ENCODE results near the gene LTBP3.

The LTBP3 gene

DNA sequence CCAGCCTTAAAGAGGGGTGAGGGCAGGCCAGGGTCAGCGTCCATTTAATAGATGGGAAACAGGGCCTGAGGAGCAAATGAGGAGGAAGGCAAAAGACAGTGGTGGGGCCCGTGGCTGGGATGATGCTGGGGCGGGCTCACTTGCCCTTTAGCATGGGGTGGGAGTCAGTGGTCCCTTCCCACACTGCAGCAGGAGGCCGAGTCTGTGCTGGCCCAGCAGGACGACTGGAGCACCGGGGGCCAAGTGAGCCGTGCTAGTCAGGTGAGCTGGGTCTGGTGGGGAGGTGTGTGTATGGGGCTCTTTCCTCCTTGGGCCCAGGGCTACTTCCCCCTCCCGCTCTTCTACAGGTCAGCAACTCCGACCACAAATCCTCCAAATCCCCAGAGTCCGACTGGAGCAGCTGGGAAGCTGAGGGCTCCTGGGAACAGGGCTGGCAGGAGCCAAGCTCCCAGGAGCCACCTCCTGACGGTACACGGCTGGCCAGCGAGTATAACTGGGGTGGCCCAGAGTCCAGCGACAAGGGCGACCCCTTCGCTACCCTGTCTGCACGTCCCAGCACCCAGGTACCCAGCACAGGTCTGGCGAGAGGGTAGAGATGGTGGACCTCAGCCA, 20.4 kb downstream of the LTBP3 start:
- H3K36me3 Mint-ChIP-seq (ENCODE audit: insufficient read depth), result peaks cover 34% of the 10 kb centered on the region
- no peaks in the 10 kb centered on the region for H3K27me3 Mint-ChIP-seq
- H3K27ac Mint-ChIP-seq, result peak overlapping the region in 1 of 2 donors; percentile 59
- H3K4me3 Mint-ChIP-seq, result peak overlapping the region in 1 of 2 donors; percentile 19
- no peaks in the 10 kb centered on the region for H3K9me3 Mint-ChIP-seq
- DNase-seq (no peak), ATAC-seq (replicated peaks) (no peak)
- H3K4me1 Mint-ChIP-seq (ENCODE audit: low read depth in 2 of 2), result peaks cover 3 to 11% of the 10 kb centered on the region in 2 donors

DNA sequence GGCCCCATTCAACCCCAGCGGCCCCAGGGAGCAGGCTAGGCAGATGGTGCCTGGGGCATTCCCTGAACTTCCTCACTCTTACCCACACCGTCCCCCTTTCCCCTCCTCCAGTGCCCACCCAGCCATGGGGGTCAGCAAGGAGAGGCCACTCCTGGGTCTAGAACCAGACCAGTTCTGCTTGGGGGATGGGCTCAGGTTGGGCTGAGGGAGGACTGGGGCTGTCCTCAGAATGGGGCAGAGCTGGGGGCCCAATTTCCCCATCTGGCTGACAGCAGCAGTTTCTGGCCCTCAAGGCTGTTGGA, 20.9 kb downstream of the LTBP3 start:
- ATAC-seq (replicated peaks), result no peak
- DNase-seq, result no peak
- Mint-ChIP-seq H3K36me3 (ENCODE audit: insufficient read depth) (peaks cover 36% of the 10 kb centered on the region), H3K27ac (peak overlapping the region in 1 of 2 donors; percentile 59), H3K27me3 (no peaks in the 10 kb centered on the region), H3K9me3 (no peaks in the 10 kb centered on the region), H3K4me3 (peak overlapping the region in 1 of 2 donors; percentile 19), H3K4me1 (ENCODE audit: low read depth in 2 of 2) (peaks cover 3 to 11% of the 10 kb centered on the region in 2 donors)

DNA sequence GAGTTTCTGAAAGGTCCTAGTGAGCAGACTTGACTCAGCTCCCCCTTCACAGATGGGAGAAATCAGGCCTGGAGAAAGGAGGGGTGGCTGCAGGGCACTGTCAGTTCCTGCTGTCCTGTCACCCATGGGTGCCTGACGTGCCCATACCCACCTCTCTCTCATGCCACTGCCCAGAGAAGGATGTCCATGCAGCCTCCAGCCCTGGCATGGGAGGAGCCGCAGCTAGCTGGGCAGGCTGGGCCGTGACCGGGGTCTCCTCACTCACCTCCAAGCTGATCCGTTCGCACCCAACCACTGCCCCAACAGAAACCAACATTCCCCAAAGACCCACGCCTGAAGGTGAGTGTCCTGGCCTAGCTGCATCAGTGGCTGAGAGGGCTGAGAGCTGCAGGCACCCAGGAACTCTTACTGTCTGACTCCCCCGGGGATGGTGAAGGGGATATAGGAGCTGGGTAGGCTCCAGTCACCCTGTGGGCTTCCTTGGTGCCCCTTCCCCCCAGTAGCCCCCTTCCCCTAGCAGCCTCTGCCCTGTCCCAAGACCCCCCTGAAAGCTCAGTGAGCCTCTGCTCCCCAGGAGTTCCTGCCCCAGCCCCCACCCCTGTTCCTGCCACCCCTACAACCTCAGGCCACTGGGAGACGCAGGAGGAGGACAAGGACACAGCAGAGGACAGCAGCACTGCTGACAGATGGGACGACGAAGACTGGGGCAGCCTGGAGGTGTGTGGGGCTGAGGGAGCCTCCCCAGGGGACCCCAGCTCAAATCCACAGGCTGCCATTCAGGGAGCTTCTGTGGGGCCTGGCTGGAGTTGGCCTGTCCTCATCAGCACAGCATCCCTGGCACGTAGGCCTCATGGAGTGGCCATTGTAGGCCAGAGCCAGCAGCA, 21.5 kb downstream of the LTBP3 start:
- H3K27ac Mint-ChIP-seq, result peak overlapping the region in 1 of 2 donors; percentile 59
- peaks cover 3 to 8% of the 10 kb centered on the region in 2 donors for H3K4me1 Mint-ChIP-seq (ENCODE audit: low read depth in 2 of 2)
- H3K36me3 Mint-ChIP-seq (ENCODE audit: insufficient read depth), result peaks cover 41% of the 10 kb centered on the region
- no peaks in the 10 kb centered on the region for H3K27me3 Mint-ChIP-seq
- no peak overlapping the region for H3K4me3 Mint-ChIP-seq
- ATAC-seq (replicated peaks) (no peak), DNase-seq (no peak)
- no peaks in the 10 kb centered on the region for H3K9me3 Mint-ChIP-seq

DNA sequence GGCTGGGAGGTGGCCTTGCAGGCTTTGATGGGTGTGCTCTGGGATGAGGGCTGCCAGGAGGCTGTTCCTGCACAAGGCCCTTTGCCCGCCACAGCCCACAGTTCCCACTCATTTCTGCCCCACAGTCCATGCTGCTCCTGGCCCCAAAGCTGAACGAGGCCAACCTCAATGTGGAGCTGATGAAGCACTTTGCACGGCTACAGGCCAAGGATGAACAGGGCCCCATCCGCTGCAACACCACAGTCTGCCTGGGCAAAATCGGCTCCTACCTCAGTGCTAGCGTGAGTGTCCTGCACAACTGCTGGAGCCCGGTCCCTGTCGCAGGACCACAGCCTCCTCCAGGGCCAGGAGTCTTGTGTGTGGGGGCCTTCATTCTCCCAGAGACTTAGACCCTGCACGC, 23.1 kb downstream of the LTBP3 start:
- Mint-ChIP-seq H3K4me3 (no peak overlapping the region), H3K36me3 (ENCODE audit: insufficient read depth) (peaks cover 46% of the 10 kb centered on the region), H3K27ac (no peak overlapping the region), H3K4me1 (ENCODE audit: low read depth in 2 of 2) (peaks cover 0 to 8% of the 10 kb centered on the region in 2 donors), H3K9me3 (no peaks in the 10 kb centered on the region), H3K27me3 (no peaks in the 10 kb centered on the region)
- ATAC-seq (replicated peaks) (no peak), DNase-seq (no peak)

DNA sequence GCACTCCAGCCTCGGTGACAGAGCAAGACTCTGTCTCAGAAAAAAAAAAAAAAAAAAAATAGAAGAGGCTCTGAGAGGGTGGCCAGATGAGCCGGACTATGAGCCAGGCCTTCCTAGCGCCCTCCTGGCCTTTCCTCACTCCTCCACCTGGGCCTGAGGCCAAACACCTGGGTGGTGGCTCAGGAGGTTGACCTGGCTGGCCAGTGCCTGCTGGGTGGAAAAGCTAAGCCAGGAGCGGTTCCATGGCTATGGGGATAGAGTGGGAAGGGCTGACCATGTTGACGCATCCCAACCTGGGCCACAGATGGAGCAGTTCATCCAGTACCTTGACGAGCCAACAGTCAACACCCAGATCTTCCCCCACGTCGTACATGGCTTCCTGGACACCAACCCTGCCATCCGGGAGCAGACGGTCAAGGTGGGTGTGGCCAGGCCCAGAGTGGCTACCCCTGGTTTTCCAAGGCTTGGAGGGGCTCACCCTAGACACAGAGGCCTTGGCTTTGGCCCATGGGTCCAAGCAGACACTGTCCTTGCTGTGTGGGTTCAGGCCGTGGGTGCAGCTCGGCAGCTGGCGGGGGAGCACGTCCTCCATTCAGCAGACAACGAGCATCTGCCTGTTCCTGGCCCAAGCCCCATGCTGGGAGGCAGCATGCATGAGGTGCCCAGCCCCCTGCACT, 25.6 kb downstream of the LTBP3 start:
- H3K36me3 Mint-ChIP-seq (ENCODE audit: insufficient read depth), result peaks cover 31% of the 10 kb centered on the region
- ATAC-seq (replicated peaks), result no peak
- DNase-seq, result no peak
- H3K27me3 Mint-ChIP-seq, result no peaks in the 10 kb centered on the region
- H3K9me3 Mint-ChIP-seq, result no peaks in the 10 kb centered on the region
- no peak overlapping the region for H3K27ac Mint-ChIP-seq
- H3K4me3 Mint-ChIP-seq, result no peak overlapping the region
- H3K4me1 Mint-ChIP-seq (ENCODE audit: low read depth in 2 of 2), result peaks cover 3 to 14% of the 10 kb centered on the region in 2 donors

DNA sequence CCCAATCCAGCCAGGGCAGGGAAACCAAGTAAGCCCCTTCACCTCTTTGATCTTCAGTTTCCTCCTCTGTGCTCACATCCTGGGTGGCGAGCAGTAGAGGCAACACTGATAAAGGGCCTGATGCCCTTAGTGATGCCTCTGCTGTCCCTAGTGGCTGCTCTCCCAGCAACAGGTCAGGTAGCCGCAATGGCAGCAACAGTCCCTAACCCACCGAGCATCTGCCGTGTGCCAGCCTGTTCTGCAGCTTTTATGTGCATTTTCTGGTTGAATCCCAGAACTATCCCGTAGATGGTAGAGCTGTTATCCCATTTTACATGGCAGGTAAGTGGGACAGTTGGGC, 28.0 kb downstream of the LTBP3 start:
- Mint-ChIP-seq H3K27ac (peak overlapping the region; percentile 8 to 42), H3K36me3 (ENCODE audit: insufficient read depth) (peaks cover 34% of the 10 kb centered on the region), H3K4me3 (no peak overlapping the region), H3K9me3 (no peaks in the 10 kb centered on the region), H3K27me3 (no peaks in the 10 kb centered on the region), H3K4me1 (ENCODE audit: low read depth in 2 of 2) (peaks cover 8 to 22% of the 10 kb centered on the region in 2 donors)
- no peak for DNase-seq
- ATAC-seq (replicated peaks), result peak; percentile 55

DNA sequence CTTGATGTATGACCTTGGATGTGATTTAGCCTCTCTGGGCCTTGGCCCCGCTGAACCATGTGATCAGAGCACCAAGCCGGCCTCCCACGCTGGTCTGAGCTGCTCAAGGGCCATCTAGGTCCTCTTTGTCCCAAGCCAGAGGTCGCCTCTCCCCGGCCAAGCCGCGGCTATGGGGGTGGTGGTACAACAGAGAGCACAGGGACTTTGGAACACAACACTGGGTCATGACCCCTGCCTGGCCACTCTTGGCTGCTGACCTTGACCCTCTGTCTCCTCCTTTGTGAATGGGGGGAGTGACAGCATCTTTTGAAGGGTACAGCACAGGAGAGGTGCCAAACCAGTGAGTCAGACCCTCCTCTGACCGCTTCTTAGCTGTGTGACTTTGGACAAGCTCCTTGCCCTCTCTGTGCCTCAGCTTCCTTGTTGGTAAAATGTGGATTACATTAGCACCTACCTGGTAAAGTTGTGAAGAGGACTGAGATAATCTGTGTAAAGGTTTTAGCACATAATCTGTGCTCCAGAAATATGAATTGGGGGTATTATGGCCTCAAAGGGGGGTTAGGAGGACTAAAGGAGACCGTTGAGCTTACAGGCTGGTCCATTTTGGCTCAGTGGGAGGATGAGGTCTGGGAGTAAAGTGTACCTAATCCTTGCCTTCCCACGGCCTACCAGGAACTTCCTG, 28.5 kb downstream of the LTBP3 start:
- ATAC-seq (replicated peaks), result no peak
- H3K36me3 Mint-ChIP-seq (ENCODE audit: insufficient read depth), result peaks cover 29% of the 10 kb centered on the region
- peaks cover 9 to 22% of the 10 kb centered on the region in 2 donors for H3K4me1 Mint-ChIP-seq (ENCODE audit: low read depth in 2 of 2)
- H3K9me3 Mint-ChIP-seq, result no peaks in the 10 kb centered on the region
- H3K4me3 Mint-ChIP-seq, result no peak overlapping the region
- H3K27ac Mint-ChIP-seq, result peak overlapping the region; percentile 8 to 42
- H3K27me3 Mint-ChIP-seq, result no peaks in the 10 kb centered on the region
- DNase-seq, result no peak

DNA sequence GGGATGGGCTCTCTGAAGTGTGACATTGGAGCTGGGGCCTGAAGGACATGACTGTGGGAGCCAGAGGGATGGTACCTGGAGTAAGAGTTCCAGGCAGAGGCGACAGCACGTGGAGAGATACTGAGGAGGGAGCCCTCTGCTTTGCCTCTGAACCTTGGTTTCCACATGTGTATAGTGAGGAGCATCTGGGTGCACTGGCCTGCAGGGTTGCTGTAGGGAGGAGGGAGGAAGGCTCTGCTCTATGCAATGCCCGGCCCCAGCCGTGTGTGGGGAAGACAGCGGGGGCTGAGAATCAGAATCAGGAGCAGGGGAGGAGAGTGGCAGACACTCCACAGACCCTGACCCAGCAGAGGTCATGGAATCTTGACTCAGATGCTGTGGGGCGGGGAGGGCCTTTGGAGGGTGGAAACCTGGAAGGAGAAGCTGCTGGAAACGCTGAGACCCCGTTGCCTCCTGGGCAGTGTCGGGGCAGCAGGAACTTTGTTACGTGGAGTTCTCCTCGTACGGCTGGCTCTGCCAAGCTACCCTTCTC, 29.3 kb downstream of the LTBP3 start:
- no peaks in the 10 kb centered on the region for H3K9me3 Mint-ChIP-seq
- H3K4me3 Mint-ChIP-seq, result no peak overlapping the region
- H3K27me3 Mint-ChIP-seq, result no peaks in the 10 kb centered on the region
- H3K36me3 Mint-ChIP-seq (ENCODE audit: insufficient read depth), result peaks cover 26% of the 10 kb centered on the region
- H3K27ac Mint-ChIP-seq, result peak overlapping the region in 1 of 2 donors; percentile 67
- no peak for DNase-seq
- no peak for ATAC-seq (replicated peaks)
- peaks cover 13 to 24% of the 10 kb centered on the region in 2 donors for H3K4me1 Mint-ChIP-seq (ENCODE audit: low read depth in 2 of 2)

DNA sequence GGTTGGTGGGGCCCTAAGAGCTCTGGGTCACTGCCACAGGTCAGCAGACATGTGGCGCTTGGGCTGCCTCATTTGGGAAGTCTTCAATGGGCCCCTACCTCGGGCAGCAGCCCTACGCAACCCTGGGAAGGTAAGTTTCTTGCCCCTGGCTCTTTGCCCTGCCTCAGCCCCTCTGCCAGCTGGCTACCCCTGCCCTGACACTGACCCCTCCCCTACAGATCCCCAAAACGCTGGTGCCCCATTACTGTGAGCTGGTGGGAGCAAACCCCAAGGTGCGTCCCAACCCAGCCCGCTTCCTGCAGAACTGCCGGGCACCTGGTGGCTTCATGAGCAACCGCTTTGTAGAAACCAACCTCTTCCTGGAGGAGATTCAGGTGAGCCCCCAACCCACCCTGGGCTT, 31.4 kb downstream of the LTBP3 start:
- Mint-ChIP-seq H3K4me3 (peak overlapping the region; percentile 65 to 77), H3K4me1 (ENCODE audit: low read depth in 2 of 2) (peaks cover 24 to 32% of the 10 kb centered on the region in 2 donors), H3K9me3 (no peaks in the 10 kb centered on the region), H3K27me3 (no peaks in the 10 kb centered on the region), H3K27ac (no peak overlapping the region), H3K36me3 (ENCODE audit: insufficient read depth) (peaks cover 16% of the 10 kb centered on the region)
- DNase-seq (no peak), ATAC-seq (replicated peaks) (no peak)

DNA sequence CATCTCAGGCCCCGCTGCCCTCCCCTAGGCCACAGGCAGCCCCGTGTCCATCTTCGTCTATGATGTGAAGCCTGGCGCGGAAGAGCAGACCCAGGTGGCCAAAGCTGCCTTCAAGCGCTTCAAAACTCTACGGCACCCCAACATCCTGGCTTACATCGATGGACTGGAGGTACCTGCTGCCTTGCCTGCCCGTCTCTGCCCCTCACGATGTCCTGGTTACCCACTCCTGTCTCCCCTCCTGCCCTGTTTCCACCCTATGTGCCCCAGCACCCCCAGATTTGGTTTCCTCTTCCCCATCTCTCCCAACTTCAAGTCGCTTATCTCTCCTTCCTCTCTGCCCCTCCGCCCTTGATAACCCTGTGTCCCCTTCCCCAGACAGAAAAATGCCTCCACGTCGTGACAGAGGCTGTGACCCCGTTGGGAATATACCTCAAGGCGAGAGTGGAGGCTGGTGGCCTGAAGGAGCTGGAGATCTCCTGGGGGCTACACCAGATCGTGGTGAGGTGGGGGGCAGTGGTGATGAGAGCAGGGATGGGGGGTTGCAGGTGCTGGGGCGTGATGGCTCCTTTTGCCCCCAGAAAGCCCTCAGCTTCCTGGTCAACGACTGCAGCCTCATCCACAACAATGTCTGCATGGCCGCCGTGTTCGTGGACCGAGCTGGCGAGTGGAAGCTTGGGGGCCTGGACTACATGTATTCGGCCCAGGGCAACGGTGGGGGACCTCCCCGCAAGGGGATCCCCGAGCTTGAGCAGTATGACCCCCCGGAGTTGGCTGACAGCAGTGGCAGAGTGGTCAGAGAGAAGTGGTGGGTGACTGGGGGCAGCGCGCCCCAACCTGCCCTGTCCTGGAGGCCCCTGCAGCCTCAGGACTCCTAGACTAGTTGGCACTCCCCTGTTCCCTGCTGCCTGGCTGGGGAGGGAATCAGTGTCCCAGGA, 32.3 kb downstream of the LTBP3 start:
- DNase-seq, result no peak
- Mint-ChIP-seq H3K4me1 (ENCODE audit: low read depth in 2 of 2) (peaks cover 24 to 29% of the 10 kb centered on the region in 2 donors), H3K36me3 (ENCODE audit: insufficient read depth) (peaks cover 13% of the 10 kb centered on the region), H3K27ac (peak overlapping the region; percentile 68 to 83), H3K27me3 (no peaks in the 10 kb centered on the region), H3K4me3 (peak overlapping the region; percentile 77 to 80), H3K9me3 (no peaks in the 10 kb centered on the region)
- peak; percentile 34 for ATAC-seq (replicated peaks)

DNA sequence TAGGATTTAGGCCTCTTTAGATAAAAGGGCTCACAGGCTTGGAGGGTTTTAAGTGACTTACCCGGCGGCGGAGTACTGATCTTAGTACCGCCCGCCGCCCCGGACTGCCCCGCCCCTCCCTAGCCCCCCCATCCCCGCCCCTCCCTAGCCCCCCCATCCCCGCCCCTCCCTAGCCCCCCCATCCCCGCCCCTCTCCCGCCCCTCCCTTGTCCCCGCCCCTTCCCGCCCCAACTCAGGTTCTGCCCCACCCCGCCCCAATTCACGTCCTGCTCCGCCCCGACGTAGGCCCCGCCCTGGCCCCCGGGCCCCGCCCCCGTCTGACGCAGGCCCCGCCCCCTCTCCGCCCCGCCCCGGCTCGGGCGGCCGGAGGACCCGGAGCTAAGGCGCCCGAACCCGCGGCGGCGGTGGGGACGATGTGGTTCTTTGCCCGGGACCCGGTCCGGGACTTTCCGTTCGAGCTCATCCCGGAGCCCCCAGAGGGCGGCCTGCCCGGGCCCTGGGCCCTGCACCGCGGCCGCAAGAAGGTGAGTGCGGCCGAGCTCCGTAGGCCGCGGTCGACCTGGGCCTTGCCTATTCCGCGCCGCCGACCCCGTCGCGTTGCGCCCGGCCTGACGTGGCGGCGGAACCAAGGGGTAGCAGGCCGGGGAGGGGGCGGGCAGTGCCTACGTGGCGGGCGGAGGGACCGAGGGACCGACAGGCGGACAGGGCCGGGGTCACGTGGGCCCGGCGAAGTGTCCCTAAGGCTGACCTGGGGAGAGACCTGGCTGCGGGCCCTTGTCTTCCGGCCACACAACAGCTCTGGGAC, 33.2 kb downstream of the LTBP3 start, which contains the start of gene SCYL1:
Gene SCYL1, plus strand, starts transcription at position 343 of the 805 bp plus-strand sequence. Its CDS starts 71 bp downstream, at position 414.
- Mint-ChIP-seq H3K9me3 (no peaks in the 10 kb centered on the region), H3K27ac (peak within 1 kb of the TSS; percentile 73 to 83), H3K4me3 (peak within 1 kb of the TSS; percentile 77 to 80), H3K4me1 (ENCODE audit: low read depth in 2 of 2) (peaks cover 24 to 27% of the 10 kb centered on the region in 2 donors), H3K36me3 (ENCODE audit: insufficient read depth) (peaks cover 9% of the 10 kb centered on the region), H3K27me3 (no peaks in the 10 kb centered on the region)
- DNase-seq (peak; percentile 69 to 78 (median 76)), ATAC-seq (replicated peaks) (peak; percentile 92)

Data from effector memory CD8-positive, alpha-beta T cell (primary cell).